T-cell (primary cell): Measurements from ENCODE around the gene RTP5. TPM values are rescaled to one million over a fixed set of nuclear protein-coding genes. Genes with fewer than 3 reads are reported as not detected.
A peak's percentile ranks its signal among the peaks of the same experiment; 100 is the strongest.

ENCODE experiments used
- ATAC-seq, 4 experiments: fragments of 200-7000 bp in 3 of 4; fragments of 150-1000 bp in 1 of 4; cut with Tn5 transposase; replicated peaks in 1 of 4; 1 replicate in 3 of 4; 2 replicates in 1 of 4; pipeline ENCODE4 v1.10.0; 2021; ENCODE audit warnings: moderate library complexity in 3 of 4, mild to moderate bottlenecking in 2 of 4, moderate number of reproducible peaks in 1 of 4
- CTCF ChIA-PET, 2 donors: fragments of 300-600 bp; sonication (Branson Sonifier 250); formaldehyde crosslinking; loops; one replicate each; lab custom pipeline; 2022; ENCODE audit warnings: antibody characterized with exemption in 2 of 2; lab: Charles Lee
- POLR2A ChIA-PET, 2 donors: fragments of 300-600 bp; sonication (Branson Sonifier 250); formaldehyde crosslinking; loops; one replicate each; lab custom pipeline; 2022; ENCODE audit warnings: antibody characterized with exemption in 2 of 2; lab: Charles Lee
- DNase-seq, 35 experiments: peaks; one replicate each; pipeline versions ENCODE4 v3.0.0 to v3.0.0-alpha.2; 2013 to 2023
- H3K27ac ChIP-seq: one replicate; pipeline ENCODE4 v1.5.1; 2013; ENCODE audit warnings: low read length
- H3K27me3 ChIP-seq, 2 experiments: replicated peaks in 1 of 2; 1 replicate in 1 of 2; 2 replicates in 1 of 2; pipeline versions ENCODE4 v1.6.1 to v1.7.0; 2013; ENCODE audit warnings: low read length in 1 of 2, mixed read lengths in 1 of 2; ENCODE audit not compliant: control insufficient read depth in 2 of 2, insufficient read depth in 2 of 2; ENCODE audit errors: extremely low read depth in 1 of 2
- H3K36me3 ChIP-seq, 2 donors: 1 replicate in 1 of 2; 2 replicates in 1 of 2; pipeline versions ENCODE4 v1.6.1 to v1.7.0; 2013; ENCODE audit warnings: low read length in 1 of 2; ENCODE audit not compliant: control insufficient read depth in 2 of 2, insufficient read depth in 1 of 2; ENCODE audit errors: extremely low read depth in 1 of 2
- H3K4me1 ChIP-seq, 2 experiments: 1 replicate in 1 of 2; 2 replicates in 1 of 2; pipeline versions ENCODE4 v1.6.1 to v1.7.0; 2013; ENCODE audit warnings: low read length in 2 of 2, mixed read lengths in 1 of 2; ENCODE audit not compliant: insufficient read depth in 2 of 2, control insufficient read depth in 1 of 2; ENCODE audit errors: extremely low read depth in 1 of 2
- H3K4me3 ChIP-seq, 2 donors: 1 replicate in 1 of 2; 2 replicates in 1 of 2; pipeline versions ENCODE4 v1.5.1 to v1.7.0; 2013; ENCODE audit warnings: mild to moderate bottlenecking in 2 of 2, low read length in 1 of 2, moderate library complexity in 1 of 2; ENCODE audit not compliant: control insufficient read depth in 1 of 2; ENCODE audit errors: extremely low read depth in 1 of 2
- H3K9me3 ChIP-seq: 2 replicates; pipeline ENCODE4 v1.7.0; 2013
- H3K27ac Mint-ChIP-seq, 2 donors: one replicate each; pipeline ENCODE4 v1.8.0; 2020 to 2021; ENCODE audit warnings: mild to moderate bottlenecking in 2 of 2, mixed read lengths in 2 of 2
- H3K27me3 Mint-ChIP-seq, 2 donors: one replicate each; pipeline ENCODE4 v1.8.0; 2021 to 2022; ENCODE audit warnings: mixed read lengths in 2 of 2
- H3K36me3 Mint-ChIP-seq: one replicate; pipeline ENCODE4 v1.8.0; 2021; ENCODE audit warnings: mixed read lengths
- H3K4me1 Mint-ChIP-seq, 3 donors: one replicate each; pipeline ENCODE4 v1.8.0; 2020 to 2022; ENCODE audit warnings: mixed read lengths in 3 of 3, mild to moderate bottlenecking in 1 of 3
- H3K4me3 Mint-ChIP-seq, 3 donors: one replicate each; pipeline ENCODE4 v1.8.0; 2020 to 2022; ENCODE audit warnings: mild to moderate bottlenecking in 3 of 3, mixed read lengths in 3 of 3, moderate library complexity in 3 of 3
- H3K9me3 Mint-ChIP-seq, 3 donors: one replicate each; pipeline ENCODE4 v1.8.0; 2020 to 2022; ENCODE audit warnings: mixed read lengths in 3 of 3
- WGBS: methylation state at CpG from one replicate; pipeline ENCODE4 v1.1.5; 2013; ENCODE audit warnings: missing lambda C conversion rate; ENCODE audit not compliant: insufficient coverage; 5-methylcytosine and 5-hydroxymethylcytosine counted together
- total RNA-seq, 35 experiments: library from RNA in 6 of 35; stranded (reverse) in 6 of 35; fragments of 120-200 nt in 1 of 35; gene quantifications; one replicate each; pipeline versions ENCODE4 v1.2.1 to v1.2.4 and lab custom pipeline; 2013 to 2026

RTP5 gene
- total RNA-seq, 5 donors from 2014 or later (not counting 1 experiment from before 2014, with no cell fraction given), result 0.26 to 1.4 (median 1.3) TPM

DNA sequence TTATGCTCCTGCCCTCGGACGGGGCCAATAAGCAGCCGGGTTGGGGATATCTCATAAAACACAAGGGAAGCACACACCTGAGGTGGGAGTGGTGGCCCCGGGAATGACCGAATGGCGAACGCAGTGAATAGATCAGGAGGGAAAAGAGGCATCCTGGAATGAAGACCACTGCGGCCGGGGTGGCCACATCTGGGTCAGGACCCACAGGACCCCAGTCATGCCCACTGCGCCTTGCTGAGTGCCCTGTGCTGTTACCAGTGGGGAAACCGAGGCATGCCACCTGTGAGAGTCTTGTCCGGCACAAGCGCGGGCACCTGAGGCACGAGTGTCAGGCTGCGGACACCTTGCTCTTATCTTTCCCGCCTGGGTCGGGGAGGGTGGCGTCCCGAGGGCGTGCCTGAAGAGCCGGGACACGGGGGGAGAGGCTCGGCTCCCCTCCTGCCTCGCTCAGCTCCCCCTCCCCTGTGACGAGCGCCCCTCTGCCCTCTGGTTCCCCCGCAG is 12.4 kb upstream of the RTP5 start:
- peaks cover 24 to 47% (median 38%) of the 10 kb centered on the region in 3 donors for H3K4me1 Mint-ChIP-seq
- no peaks in the 10 kb centered on the region for H3K9me3 ChIP-seq
- H3K36me3 ChIP-seq, result no peaks in the 10 kb centered on the region
- ATAC-seq (no peak), DNase-seq (no peak)
- H3K27ac Mint-ChIP-seq, result peak overlapping the region in 1 of 2 donors; percentile 52
- ChIA-PET CTCF (no interaction called here), POLR2A (no interaction called here)
- peak overlapping the region; percentile 44 for H3K27ac ChIP-seq
- peaks cover 5 to 87% of the 10 kb centered on the region in 2 experiments for H3K4me1 ChIP-seq
- H3K4me3 Mint-ChIP-seq, result peak overlapping the region; percentile 53 to 81 (median 61)
- no peaks in the 10 kb centered on the region for H3K36me3 Mint-ChIP-seq
- peak overlapping the region in 1 of 2 donors; percentile 74 for H3K4me3 ChIP-seq
- H3K9me3 Mint-ChIP-seq, result no peaks in the 10 kb centered on the region
- WGBS, result 58% methylated on average over 25 of the region's 28 CpGs
- peaks cover 9 to 12% of the 10 kb centered on the region in 2 donors for H3K27me3 Mint-ChIP-seq
- H3K27me3 ChIP-seq, result peaks cover 0 to 8% of the 10 kb centered on the region in 2 experiments

DNA sequence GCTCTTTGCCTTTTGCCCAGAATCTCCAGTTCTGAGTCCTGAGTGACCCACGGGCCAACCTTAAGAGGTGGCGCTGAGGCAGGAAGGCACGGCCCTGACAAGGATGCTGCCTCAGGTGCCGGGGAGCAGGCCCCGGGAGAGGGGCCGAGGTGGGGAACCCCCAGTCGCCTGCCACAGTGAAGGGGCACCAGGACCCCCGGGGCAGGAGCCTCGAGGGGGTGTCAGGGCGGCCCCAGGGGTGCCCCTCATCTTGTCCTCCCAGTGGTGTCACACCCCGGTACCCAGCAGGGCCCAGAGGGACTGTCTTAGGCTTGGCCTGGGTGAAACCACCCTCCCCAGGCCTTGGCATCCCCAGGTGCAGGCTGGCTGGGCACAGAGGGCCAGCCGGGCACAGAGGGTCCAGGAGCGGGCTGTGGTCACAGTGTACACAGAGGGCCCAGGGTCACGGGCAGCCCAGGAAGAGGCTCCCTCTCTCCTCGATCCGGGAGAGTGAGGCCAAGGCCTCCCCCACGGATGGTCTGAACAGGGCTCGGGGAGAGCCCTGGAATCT is 11.9 kb upstream of the RTP5 start:
- Histone ChIP-seq H3K9me3 (no peaks in the 10 kb centered on the region), H3K4me1 (peaks cover 5 to 92% of the 10 kb centered on the region in 2 experiments), H3K27ac (peak overlapping the region; percentile 44), H3K36me3 (no peaks in the 10 kb centered on the region), H3K4me3 (peak overlapping the region in 1 of 2 donors; percentile 74), H3K27me3 (peaks cover 0 to 11% of the 10 kb centered on the region in 2 experiments)
- H3K36me3 Mint-ChIP-seq, result no peaks in the 10 kb centered on the region
- H3K27ac Mint-ChIP-seq, result peak overlapping the region; percentile 65 to 77
- ATAC-seq (no peak), DNase-seq (no peak)
- H3K4me3 Mint-ChIP-seq, result peak overlapping the region; percentile 69 to 81 (median 77)
- 40% methylated on average over 15 of the region's 18 CpGs for WGBS
- CTCF ChIA-PET, result no interaction called here
- peaks cover 9 to 15% of the 10 kb centered on the region in 2 donors for H3K27me3 Mint-ChIP-seq
- POLR2A ChIA-PET, result no interaction called here
- H3K4me1 Mint-ChIP-seq, result peaks cover 24 to 47% (median 38%) of the 10 kb centered on the region in 3 donors
- no peaks in the 10 kb centered on the region for H3K9me3 Mint-ChIP-seq

DNA sequence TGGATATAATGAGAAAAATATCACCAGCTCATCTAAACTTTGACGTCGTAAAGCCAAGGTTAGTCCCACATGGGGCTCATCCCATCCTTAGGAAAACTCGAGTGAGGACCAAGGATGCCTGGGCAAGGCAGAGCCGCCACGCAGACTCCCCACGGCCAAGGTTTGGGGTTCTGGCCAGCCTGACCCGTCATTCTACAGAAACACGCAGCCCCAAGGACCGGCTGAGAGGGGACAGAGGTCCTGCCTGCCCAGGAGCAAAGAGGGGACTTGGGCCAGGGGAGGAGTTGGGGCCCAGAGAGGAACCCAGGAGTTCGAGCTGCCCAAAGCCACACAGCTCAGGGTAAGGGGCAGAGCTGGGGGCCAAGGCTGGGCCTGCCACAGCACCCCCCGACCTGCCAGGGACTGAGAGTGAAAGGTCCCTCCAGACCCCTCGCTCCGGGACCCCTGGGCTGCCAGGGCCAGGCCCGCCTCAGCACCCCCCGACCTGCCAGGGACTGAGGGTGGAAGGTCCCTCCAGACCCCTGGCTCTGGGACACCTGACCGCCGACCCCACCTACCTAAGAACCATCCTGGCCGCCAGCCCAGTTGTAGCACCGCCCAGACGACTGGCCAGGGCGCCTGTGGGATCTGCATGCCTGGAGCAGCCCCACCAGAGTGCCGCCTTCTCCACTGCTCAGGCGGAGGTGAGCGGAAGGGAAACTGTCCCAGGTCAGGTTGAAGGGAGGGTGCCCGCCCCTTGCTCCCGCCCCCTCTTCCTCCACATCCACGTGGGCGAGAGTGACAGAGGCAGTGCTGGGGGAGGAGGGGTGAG is 11.1 kb upstream of the RTP5 start, which contains the start of gene PDCD1:
PDCD1 (minus strand) TSS at position 689 of the 811 bp plus-strand sequence; CDS start at position 633, 56 bp downstream.
- DNase-seq (peak in 27 of 35 experiments; percentile 10 to 64 (median 46)), ATAC-seq (peak; percentile 72 to 80 (median 76))
- CTCF ChIA-PET, result no interaction called here
- Histone ChIP-seq H3K9me3 (no peaks in the 10 kb centered on the region), H3K27ac (peak within 1 kb of the TSS; percentile 75), H3K27me3 (peaks cover 0 to 18% of the 10 kb centered on the region in 2 experiments), H3K4me3 (peak within 1 kb of the TSS; percentile 56 to 74), H3K4me1 (peaks cover 5 to 97% of the 10 kb centered on the region in 2 experiments), H3K36me3 (no peaks in the 10 kb centered on the region)
- H3K36me3 Mint-ChIP-seq, result no peaks in the 10 kb centered on the region
- 36% methylated on average over 22 of the region's 28 CpGs for WGBS
- H3K27ac Mint-ChIP-seq, result peak within 1 kb of the TSS; percentile 94
- H3K9me3 Mint-ChIP-seq, result no peaks in the 10 kb centered on the region
- peaks cover 31 to 55% (median 44%) of the 10 kb centered on the region in 3 donors for H3K4me1 Mint-ChIP-seq
- H3K27me3 Mint-ChIP-seq, result peaks cover 15 to 21% of the 10 kb centered on the region in 2 donors
- peak within 1 kb of the TSS; percentile 76 to 84 (median 81) for H3K4me3 Mint-ChIP-seq
- POLR2A ChIA-PET, result no interaction called here

DNA sequence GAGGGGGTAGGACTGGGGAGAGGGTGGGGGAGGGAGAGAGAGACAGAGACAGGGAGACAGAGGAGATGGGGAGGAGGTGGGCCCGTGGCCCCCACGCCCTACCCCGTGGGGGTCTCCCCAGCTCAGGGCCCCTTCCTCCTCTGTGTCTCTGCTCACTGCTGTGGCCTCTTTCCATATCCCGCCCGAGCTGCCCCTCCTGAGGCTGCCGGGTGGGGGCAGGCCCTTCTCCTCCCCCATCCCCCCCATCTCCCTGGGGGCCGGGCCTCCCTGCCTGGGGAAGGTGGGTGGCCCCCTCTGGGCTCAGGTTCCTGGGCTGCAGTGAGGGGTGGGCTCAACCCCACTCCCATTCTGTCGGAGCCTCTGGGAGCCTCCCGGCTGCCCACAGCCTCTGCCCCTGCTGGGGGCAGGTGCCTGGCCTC is 10.5 kb upstream of the RTP5 start:
- WGBS, result 8% methylated on average over 2 of the region's 9 CpGs
- H3K9me3 ChIP-seq, result no peaks in the 10 kb centered on the region
- no peaks in the 10 kb centered on the region for H3K9me3 Mint-ChIP-seq
- ATAC-seq, result peak; percentile 8 to 37 (median 15)
- peak overlapping the region in 2 of 3 donors; percentile 81 to 84 for H3K4me3 Mint-ChIP-seq
- peaks cover 16 to 23% of the 10 kb centered on the region in 2 donors for H3K27me3 Mint-ChIP-seq
- H3K36me3 Mint-ChIP-seq, result no peaks in the 10 kb centered on the region
- H3K4me3 ChIP-seq, result peak overlapping the region; percentile 39 to 74
- H3K36me3 ChIP-seq, result no peaks in the 10 kb centered on the region
- peaks cover 34 to 59% (median 48%) of the 10 kb centered on the region in 3 donors for H3K4me1 Mint-ChIP-seq
- ChIA-PET POLR2A (no interaction called here), CTCF (no interaction called here)
- H3K27ac Mint-ChIP-seq, result peak overlapping the region in 1 of 2 donors; percentile 94
- H3K4me1 ChIP-seq, result peaks cover 5 to 97% of the 10 kb centered on the region in 2 experiments
- peaks cover 0 to 20% of the 10 kb centered on the region in 2 experiments for H3K27me3 ChIP-seq
- H3K27ac ChIP-seq, result peak overlapping the region; percentile 75
- DNase-seq, result peak in 1 of 35 experiments; percentile 24

DNA sequence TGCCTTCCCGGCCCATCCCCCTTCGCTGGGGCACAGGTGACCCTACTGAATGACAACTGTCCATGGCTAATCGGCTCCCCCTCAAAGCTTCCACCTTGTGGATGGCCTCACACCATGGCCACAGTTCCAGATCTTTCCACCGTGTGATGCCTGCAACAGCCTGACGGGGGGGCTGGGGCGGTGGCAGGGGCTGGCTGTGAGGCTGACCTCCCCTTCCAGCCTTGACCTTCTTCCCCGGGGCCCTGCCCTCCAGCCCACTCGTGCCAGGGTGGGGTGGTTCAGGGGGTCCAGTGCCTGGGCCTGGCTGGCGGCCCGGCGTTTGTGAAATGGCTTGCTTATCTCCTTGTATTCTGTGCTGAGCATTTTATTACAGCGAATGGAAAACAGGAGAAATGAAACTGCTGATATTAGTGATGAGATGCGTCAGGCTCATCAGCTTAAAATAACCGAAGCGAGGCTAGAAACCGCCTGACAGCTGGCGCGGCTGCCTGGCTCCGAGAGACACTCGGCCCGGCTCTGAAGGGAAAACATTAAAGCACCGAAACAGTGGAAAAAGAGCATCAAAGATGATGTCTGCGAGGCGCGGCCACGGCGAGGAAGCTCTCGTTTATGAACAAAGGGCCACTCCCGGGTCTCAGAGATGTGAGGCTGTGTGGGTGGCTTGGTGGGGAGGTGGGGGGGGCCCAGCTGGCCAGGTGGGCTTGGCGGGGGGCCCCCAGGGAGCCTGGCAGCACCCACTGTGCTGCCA is 9.9 kb upstream of the RTP5 start:
- peaks cover 0 to 25% of the 10 kb centered on the region in 2 experiments for H3K27me3 ChIP-seq
- Mint-ChIP-seq H3K36me3 (no peaks in the 10 kb centered on the region), H3K4me3 (peak overlapping the region; percentile 76 to 84 (median 81)), H3K27me3 (peaks cover 19 to 27% of the 10 kb centered on the region in 2 donors), H3K27ac (peak overlapping the region; percentile 94), H3K9me3 (no peaks in the 10 kb centered on the region), H3K4me1 (peaks cover 38 to 65% (median 53%) of the 10 kb centered on the region in 3 donors)
- 10% methylated on average over 19 of the region's 30 CpGs for WGBS
- POLR2A ChIA-PET, result no interaction called here
- peaks cover 5 to 97% of the 10 kb centered on the region in 2 experiments for H3K4me1 ChIP-seq
- CTCF ChIA-PET, result interaction anchor here in 1 of 2 donors (0.8 kb wide), 1 partner anchor 9 kb away, joined by 3 read pairs; no protein-coding TSS in a partner anchor
- peak overlapping the region; percentile 39 to 74 for H3K4me3 ChIP-seq
- no peaks in the 10 kb centered on the region for H3K9me3 ChIP-seq
- DNase-seq (peak in 3 of 35 experiments; percentile 7 to 57 (median 53)), ATAC-seq (peak in 3 of 4 experiments; percentile 16 to 38 (median 19))
- H3K36me3 ChIP-seq, result no peaks in the 10 kb centered on the region
- peak overlapping the region; percentile 75 for H3K27ac ChIP-seq
